ENCODE results near the gene DOCK11.

DNA sequence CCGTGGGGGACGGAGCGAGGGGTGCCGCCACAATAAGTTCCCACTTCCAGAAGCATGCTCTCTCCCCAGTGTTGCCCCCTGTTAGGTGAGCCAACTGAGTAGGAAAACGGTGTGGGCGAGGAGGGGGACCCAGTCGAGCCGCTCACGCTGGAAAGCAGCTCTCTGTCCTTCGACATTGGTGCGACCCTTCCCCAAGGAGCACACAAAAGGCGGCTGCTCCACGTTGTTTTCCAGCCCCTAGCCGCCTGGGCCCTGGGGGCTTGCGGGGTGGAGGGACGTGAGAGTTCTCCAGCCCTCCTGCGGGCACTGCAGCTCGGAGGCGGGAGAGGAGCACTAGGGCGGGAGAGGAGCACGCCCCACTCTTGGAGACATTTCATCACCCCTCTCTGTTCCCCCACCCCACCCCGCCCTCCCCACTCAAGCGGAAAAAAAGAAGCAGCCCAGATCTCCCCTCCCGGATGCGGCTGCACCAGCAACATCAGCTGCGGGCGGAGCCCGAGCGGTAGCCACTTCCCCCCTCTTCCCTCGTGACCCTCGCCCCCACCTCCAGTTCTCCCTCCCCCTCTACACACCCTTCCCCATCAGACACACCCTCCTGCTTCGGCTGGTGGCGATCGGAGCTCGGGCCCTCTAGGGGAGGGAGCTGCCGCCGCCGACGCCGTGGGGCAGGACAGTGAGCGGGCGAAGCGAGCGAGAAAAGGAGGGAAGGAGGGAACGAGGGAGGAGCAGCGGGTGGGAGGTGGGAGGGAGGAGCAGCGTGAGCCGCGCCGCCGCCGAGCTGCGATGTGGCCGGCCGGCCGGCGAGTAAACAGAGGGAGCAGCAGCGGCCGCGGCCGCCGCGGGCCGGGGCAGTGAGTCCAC, at the start of gene DOCK11:
- TF ChIP-seq EZH2 (IDR thresholded peaks at IDR 0.05; ENCODE audit: insufficient read depth, poor library complexity, severe bottlenecking) = no peak
- TF ChIP-seq EZH2phosphoT487 (IDR thresholded peaks at IDR 0.05; ENCODE audit: insufficient read depth, low read depth) = no peak
